Measurements from ENCODE around the gene LAPTM5. TPM values are rescaled to one million over a fixed set of nuclear protein-coding genes. Genes with fewer than 3 reads are reported as not detected.

LAPTM5 gene
- total and polyA plus RNA-seq, 10 of the 15 experiments (the other 5 are each of a cell fraction or from before 2014, with no cell fraction given) = 24.1 to 1,034 (median 687) TPM

DNA sequence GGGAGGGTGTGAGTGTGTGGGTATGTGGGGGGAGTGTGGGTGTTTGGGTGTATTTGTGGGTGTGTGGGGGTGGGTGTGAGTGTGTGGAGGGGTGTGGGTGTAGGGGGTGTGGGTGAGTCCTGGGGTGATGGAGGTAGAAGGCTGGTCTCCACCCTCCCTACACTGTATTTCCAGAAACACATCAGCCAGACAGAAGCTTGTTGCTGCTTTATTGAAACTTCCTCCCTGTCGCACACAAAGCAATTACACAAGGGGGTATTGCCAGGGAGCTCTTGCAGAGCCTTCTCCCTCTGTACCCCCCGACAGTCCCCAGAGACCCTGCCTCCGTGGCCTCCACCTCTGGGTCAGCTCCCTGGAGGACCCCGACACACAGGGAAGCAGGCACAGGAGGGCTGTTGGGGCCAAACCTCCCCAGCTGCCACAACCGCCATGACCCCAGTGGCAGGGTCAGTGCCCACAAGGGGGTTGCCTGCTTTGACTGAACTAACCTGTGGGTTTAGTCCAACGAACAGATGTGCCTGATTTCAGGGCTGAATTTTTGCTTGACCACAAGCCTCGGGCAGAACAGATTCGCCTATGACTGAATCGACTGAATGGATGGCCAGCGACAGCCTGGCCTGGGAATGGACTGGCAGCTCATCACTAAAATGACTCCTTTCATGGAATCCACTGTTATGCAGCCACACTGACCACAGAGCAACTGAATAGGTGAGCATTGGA, 25.1 kb downstream of the LAPTM5 start (continued):
- TF ChIP-seq, protein P1, sequence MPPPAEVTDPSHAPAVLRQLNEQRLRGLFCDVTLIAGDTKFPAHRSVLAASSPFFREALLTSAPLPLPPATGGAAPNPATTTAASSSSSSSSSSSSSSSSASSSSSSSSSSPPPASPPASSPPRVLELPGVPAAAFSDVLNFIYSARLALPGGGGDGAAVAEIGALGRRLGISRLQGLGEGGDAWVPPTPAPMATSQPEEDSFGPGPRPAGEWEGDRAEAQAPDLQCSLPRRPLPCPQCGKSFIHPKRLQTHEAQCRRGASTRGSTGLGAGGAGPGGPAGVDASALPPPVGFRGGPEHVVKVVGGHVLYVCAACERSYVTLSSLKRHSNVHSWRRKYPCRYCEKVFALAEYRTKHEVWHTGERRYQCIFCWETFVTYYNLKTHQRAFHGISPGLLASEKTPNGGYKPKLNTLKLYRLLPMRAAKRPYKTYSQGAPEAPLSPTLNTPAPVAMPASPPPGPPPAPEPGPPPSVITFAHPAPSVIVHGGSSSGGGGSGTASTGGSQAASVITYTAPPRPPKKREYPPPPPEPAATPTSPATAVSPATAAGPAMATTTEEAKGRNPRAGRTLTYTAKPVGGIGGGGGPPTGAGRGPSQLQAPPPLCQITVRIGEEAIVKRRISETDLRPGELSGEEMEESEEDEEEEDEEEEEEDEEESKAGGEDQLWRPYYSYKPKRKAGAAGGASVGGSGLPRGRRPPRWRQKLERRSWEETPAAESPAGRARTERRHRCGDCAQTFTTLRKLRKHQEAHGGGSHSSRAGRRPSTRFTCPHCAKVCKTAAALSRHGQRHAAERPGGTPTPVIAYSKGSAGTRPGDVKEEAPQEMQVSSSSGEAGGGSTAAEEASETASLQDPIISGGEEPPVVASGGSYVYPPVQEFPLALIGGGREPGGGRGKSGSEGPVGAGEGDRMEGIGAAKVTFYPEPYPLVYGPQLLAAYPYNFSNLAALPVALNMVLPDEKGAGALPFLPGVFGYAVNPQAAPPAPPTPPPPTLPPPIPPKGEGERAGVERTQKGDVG (CRISPR knock-in tag; IDR thresholded peaks at IDR 0.05) = no peak
- no peak for TF ChIP-seq CHD2 (IDR thresholded peaks at IDR 0.05; ENCODE audit: borderline replicate concordance, low read depth, low read length)
- no peak for TF ChIP-seq WRNIP1 (IDR thresholded peaks at IDR 0.05; ENCODE audit: borderline replicate concordance, low read depth, low read length)
- TF ChIP-seq ESRRA (IDR thresholded peaks at IDR 0.05; ENCODE audit: low read length) = no peak
- TF ChIP-seq HDGF (IDR thresholded peaks at IDR 0.05) = no peak
- TF ChIP-seq SREBF1 (IDR thresholded peaks at IDR 0.05; ENCODE audit: low read length) = no peak
- TF ChIP-seq TARDBP (IDR thresholded peaks at IDR 0.05; ENCODE audit: borderline replicate concordance) = no peak
- peak; percentile 76 for TF ChIP-seq MEF2B (IDR thresholded peaks at IDR 0.05; ENCODE audit: partially characterized antibody, poor library complexity, severe bottlenecking)
- TF ChIP-seq, protein P2, sequence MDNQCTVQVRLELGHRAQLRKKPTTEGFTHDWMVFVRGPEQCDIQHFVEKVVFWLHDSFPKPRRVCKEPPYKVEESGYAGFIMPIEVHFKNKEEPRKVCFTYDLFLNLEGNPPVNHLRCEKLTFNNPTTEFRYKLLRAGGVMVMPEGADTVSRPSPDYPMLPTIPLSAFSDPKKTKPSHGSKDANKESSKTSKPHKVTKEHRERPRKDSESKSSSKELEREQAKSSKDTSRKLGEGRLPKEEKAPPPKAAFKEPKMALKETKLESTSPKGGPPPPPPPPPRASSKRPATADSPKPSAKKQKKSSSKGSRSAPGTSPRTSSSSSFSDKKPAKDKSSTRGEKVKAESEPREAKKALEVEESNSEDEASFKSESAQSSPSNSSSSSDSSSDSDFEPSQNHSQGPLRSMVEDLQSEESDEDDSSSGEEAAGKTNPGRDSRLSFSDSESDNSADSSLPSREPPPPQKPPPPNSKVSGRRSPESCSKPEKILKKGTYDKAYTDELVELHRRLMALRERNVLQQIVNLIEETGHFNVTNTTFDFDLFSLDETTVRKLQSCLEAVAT (IDR thresholded peaks at IDR 0.05) = peak; percentile 43; the same call in 1 of the 2 replicates
- TF ChIP-seq, protein P3, sequence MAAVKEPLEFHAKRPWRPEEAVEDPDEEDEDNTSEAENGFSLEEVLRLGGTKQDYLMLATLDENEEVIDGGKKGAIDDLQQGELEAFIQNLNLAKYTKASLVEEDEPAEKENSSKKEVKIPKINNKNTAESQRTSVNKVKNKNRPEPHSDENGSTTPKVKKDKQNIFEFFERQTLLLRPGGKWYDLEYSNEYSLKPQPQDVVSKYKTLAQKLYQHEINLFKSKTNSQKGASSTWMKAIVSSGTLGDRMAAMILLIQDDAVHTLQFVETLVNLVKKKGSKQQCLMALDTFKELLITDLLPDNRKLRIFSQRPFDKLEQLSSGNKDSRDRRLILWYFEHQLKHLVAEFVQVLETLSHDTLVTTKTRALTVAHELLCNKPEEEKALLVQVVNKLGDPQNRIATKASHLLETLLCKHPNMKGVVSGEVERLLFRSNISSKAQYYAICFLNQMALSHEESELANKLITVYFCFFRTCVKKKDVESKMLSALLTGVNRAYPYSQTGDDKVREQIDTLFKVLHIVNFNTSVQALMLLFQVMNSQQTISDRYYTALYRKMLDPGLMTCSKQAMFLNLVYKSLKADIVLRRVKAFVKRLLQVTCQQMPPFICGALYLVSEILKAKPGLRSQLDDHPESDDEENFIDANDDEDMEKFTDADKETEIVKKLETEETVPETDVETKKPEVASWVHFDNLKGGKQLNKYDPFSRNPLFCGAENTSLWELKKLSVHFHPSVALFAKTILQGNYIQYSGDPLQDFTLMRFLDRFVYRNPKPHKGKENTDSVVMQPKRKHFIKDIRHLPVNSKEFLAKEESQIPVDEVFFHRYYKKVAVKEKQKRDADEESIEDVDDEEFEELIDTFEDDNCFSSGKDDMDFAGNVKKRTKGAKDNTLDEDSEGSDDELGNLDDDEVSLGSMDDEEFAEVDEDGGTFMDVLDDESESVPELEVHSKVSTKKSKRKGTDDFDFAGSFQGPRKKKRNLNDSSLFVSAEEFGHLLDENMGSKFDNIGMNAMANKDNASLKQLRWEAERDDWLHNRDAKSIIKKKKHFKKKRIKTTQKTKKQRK (IDR thresholded peaks at IDR 0.05; ENCODE audit: low read depth, low read length) = no peak
- no peak for TF ChIP-seq YY1 (IDR thresholded peaks at IDR 0.05; ENCODE audit: low read depth, low read length)
- TF ChIP-seq ZSCAN29 (IDR thresholded peaks at IDR 0.05) = no peak
- TF ChIP-seq, protein P4, sequence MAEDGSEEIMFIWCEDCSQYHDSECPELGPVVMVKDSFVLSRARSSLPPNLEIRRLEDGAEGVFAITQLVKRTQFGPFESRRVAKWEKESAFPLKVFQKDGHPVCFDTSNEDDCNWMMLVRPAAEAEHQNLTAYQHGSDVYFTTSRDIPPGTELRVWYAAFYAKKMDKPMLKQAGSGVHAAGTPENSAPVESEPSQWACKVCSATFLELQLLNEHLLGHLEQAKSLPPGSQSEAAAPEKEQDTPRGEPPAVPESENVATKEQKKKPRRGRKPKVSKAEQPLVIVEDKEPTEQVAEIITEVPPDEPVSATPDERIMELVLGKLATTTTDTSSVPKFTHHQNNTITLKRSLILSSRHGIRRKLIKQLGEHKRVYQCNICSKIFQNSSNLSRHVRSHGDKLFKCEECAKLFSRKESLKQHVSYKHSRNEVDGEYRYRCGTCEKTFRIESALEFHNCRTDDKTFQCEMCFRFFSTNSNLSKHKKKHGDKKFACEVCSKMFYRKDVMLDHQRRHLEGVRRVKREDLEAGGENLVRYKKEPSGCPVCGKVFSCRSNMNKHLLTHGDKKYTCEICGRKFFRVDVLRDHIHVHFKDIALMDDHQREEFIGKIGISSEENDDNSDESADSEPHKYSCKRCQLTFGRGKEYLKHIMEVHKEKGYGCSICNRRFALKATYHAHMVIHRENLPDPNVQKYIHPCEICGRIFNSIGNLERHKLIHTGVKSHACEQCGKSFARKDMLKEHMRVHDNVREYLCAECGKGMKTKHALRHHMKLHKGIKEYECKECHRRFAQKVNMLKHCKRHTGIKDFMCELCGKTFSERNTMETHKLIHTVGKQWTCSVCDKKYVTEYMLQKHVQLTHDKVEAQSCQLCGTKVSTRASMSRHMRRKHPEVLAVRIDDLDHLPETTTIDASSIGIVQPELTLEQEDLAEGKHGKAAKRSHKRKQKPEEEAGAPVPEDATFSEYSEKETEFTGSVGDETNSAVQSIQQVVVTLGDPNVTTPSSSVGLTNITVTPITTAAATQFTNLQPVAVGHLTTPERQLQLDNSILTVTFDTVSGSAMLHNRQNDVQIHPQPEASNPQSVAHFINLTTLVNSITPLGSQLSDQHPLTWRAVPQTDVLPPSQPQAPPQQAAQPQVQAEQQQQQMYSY (CRISPR knock-in tag; IDR thresholded peaks at IDR 0.05) = no peak
- no peak; the same call in 1 of the 2 replicates for TF ChIP-seq PAX5 (IDR thresholded peaks at IDR 0.05; ENCODE audit: borderline replicate concordance, low read depth, low read length)
- peak; percentile 32 to 34; a peak in 1 of 4 replicates for TF ChIP-seq IKZF2 (IDR thresholded peaks at IDR 0.05)
- peak; percentile 32; the same call in 1 of the 2 replicates for TF ChIP-seq MTA2 (IDR thresholded peaks at IDR 0.05; ENCODE audit: low read depth)
- TF ChIP-seq FOXM1 (IDR thresholded peaks at IDR 0.05; ENCODE audit: low read depth, low read length) = no peak
- 0 out of 2 replicates have a peak, but pooled peaks have one; percentile 18 for TF ChIP-seq TCF12 (IDR thresholded peaks at IDR 0.05; ENCODE audit: low read depth, low read length)
- peak; percentile 79 for TF ChIP-seq POLR2AphosphoS5 (IDR thresholded peaks at IDR 0.05; ENCODE audit: low read length)

All from GM12878 (cell line).